MM.1S (cell line): ENCODE measurements around the gene SMCO4.

Source experiments
- EZH2 ChIP-seq: fragments of 300-600 bp; sonication (generic); optimal IDR thresholded peaks from 2 replicates; pipeline ENCODE3; 2017; ENCODE audit warnings: low read depth, mild to moderate bottlenecking, antibody characterized with exemption, low read length, mixed read lengths
- TF ChIP-seq, protein P1 (sequence below): fragments of 300-600 bp; sonication (generic); IDR thresholded peaks from 2 replicates; pipeline ENCODE4 v1.5.1; 2016; ENCODE audit warnings: antibody characterized with exemption, low read length, mixed read lengths

DNA sequence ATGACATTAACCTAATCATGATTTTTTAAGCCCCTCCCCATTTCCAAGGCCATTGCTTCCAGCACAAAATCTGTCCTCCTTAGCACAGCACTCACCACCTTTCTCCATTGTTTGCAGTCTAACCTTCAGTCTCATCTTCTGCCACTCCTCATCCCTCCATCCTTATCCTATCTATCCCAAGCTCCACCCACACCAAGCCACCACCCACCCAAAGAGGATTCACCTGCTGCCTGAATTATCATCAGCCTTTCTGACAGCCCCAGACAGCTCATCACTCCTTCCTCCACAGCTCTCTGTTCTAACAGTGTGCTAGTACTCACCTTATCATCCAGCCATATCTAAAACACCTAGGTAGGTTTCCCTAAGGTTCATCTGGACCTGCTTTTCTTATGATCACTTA lies 20.7 kb upstream of the SMCO4 start:
- TF ChIP-seq, protein P1, sequence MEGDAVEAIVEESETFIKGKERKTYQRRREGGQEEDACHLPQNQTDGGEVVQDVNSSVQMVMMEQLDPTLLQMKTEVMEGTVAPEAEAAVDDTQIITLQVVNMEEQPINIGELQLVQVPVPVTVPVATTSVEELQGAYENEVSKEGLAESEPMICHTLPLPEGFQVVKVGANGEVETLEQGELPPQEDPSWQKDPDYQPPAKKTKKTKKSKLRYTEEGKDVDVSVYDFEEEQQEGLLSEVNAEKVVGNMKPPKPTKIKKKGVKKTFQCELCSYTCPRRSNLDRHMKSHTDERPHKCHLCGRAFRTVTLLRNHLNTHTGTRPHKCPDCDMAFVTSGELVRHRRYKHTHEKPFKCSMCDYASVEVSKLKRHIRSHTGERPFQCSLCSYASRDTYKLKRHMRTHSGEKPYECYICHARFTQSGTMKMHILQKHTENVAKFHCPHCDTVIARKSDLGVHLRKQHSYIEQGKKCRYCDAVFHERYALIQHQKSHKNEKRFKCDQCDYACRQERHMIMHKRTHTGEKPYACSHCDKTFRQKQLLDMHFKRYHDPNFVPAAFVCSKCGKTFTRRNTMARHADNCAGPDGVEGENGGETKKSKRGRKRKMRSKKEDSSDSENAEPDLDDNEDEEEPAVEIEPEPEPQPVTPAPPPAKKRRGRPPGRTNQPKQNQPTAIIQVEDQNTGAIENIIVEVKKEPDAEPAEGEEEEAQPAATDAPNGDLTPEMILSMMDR, result no peak
- no peak for TF ChIP-seq EZH2
